ENCODE results near the gene SPRR2A. TPM values are rescaled to one million over a fixed set of nuclear protein-coding genes. Genes with fewer than 3 reads are reported as not detected.
"Not testable (repeated sequence)": the region's sequence is repeated elsewhere in the genome, so short reads cannot be mapped to it uniquely, and the experiment has no call there.

Gene SPRR2A
- total RNA-seq, 1 donor from 2014 or later: not detected

- H3K36me3 ChIP-seq; intact Hi-C loops (cut with DNase I); DNase-seq; H3K9me3 ChIP-seq; H3K27ac ChIP-seq; H3K4me1 ChIP-seq; H3K4me3 ChIP-seq; ATAC-seq; H3K27me3 ChIP-seq: not testable (repeated sequence)
These were observed 46.0 kb downstream of the SPRR2A start for GRCh38 chr1:153011235-153011758.

Other genes starting within 250 kb of the SPRR2A start
- gene LCE1B, start 245.5 kb downstream of the SPRR2A start, total RNA-seq: not detected
- not detected for gene LCE1A, start 230.0 kb downstream of the SPRR2A start, total RNA-seq
- gene LCE6A, start 214.7 kb downstream of the SPRR2A start, total RNA-seq: not detected
- not detected for gene LCE7A, start 197.5 kb downstream of the SPRR2A start, total RNA-seq
- gene SMCP, start 179.2 kb downstream of the SPRR2A start, total RNA-seq: not detected
- not detected for gene IVL, start 149.0 kb downstream of the SPRR2A start, total RNA-seq
- gene SPRR5, start 110.3 kb downstream of the SPRR2A start, total RNA-seq: not detected
- gene SPRR4, start 86.9 kb downstream of the SPRR2A start, total RNA-seq: not detected
- not detected for gene SPRR1A, start 73.4 kb downstream of the SPRR2A start, total RNA-seq
- gene SPRR3, start 55.8 kb downstream of the SPRR2A start, total RNA-seq: not detected
- gene SPRR1B, start 26.3 kb downstream of the SPRR2A start, total RNA-seq: not detected
- not detected for gene SPRR2D, start 16.4 kb downstream of the SPRR2A start, total RNA-seq
- not detected for gene SPRR2B, start 14.1 kb upstream of the SPRR2A start, total RNA-seq
- gene SPRR2E, start 37.0 kb upstream of the SPRR2A start, total RNA-seq: not detected
- gene SPRR2F, start 56.0 kb upstream of the SPRR2A start, total RNA-seq: not detected
- not detected for gene SPRR2G, start 93.4 kb upstream of the SPRR2A start, total RNA-seq
- not detected for gene LELP1, start 145.9 kb upstream of the SPRR2A start, total RNA-seq
- not detected for gene PRR9, start 160.1 kb upstream of the SPRR2A start, total RNA-seq
- gene LORICRIN, start 202.2 kb upstream of the SPRR2A start, total RNA-seq: not detected

Data from upper lobe of right lung (tissue), 1 donor.